NCI-H1417 (cell line): ENCODE measurements around the gene SFRP2.

Source experiments
- DNase-seq, 3 experiments: peaks; one replicate each; lab custom pipeline; 2025; lab: John Stamatoyannopoulos, UW

Gene SFRP2, protein sequence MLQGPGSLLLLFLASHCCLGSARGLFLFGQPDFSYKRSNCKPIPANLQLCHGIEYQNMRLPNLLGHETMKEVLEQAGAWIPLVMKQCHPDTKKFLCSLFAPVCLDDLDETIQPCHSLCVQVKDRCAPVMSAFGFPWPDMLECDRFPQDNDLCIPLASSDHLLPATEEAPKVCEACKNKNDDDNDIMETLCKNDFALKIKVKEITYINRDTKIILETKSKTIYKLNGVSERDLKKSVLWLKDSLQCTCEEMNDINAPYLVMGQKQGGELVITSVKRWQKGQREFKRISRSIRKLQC

DNA sequence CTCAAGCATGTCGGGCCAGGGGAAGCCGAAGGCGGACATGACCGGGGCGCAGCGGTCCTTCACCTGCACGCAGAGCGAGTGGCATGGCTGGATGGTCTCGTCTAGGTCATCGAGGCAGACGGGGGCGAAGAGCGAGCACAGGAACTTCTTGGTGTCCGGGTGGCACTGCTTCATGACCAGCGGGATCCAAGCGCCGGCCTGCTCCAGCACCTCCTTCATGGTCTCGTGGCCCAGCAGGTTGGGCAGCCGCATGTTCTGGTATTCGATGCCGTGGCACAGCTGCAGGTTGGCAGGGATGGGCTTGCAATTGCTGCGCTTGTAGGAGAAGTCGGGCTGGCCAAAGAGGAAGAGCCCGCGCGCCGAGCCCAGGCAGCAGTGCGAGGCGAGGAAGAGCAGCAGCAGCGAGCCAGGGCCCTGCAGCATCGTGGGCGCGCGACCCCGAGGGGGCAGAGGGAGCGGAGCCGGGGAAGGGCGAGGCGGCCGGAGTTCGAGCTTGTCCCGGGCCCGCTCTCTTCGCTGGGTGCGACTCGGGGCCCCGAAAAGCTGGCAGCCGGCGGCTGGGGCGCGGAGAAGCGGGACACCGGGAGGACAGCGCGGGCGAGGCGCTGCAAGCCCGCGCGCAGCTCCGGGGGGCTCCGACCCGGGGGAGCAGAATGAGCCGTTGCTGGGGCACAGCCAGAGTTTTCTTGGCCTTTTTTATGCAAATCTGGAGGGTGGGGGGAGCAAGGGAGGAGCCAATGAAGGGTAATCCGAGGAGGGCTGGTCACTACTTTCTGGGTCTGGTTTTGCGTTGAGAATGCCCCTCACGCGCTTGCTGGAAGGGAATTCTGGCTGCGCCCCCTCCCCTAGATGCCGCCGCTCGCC is at the start of gene SFRP2:
Gene SFRP2, minus strand, starts transcription at position 671 of the 864 bp plus-strand sequence. Its CDS starts 248 bp downstream, at position 423.
- DNase-seq: peak in 2 of 3 experiments; percentile 29 to 33

DNA sequence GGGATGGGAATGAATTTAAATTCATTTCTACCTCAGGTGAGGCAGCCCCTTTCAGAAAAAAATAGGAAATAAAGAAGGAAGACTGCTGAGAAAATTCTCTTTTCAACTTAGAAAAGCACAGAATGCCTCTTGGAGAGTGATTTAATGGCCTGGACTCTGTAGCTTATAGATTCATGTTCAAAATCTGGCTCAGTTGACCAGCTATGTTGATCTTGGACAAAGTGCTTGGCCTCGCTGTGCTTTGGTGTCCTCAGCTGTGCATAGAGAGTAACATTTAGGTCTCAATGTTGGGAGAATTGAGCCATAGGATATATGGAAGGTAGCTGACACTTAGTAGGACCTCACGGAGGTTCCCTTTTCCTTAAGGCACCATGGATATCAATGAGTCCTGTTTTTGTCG is 49.7 kb upstream of the SFRP2 start:
- no peak for DNase-seq

DNA sequence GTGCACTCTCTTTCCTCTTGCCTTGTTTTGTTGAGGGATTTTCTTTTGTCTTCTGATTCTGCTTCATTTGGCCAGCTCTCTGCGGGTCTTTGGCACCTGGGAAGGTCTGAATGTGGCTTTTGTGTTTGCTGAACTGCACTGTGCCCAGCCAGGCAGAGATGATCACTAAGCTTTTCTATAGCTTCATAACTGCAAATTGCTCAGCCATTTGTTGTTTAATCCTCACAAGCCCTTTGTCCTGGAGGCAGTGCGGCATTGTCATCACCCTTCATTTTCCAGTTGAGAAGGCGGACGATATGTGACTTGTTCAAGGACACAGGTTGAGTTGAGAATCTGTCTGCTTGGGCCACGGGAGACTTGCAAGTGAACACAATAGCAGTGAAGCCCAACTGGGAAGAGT is 46.0 kb upstream of the SFRP2 start:
- DNase-seq: peak in 2 of 3 experiments; percentile 11 to 54

DNA sequence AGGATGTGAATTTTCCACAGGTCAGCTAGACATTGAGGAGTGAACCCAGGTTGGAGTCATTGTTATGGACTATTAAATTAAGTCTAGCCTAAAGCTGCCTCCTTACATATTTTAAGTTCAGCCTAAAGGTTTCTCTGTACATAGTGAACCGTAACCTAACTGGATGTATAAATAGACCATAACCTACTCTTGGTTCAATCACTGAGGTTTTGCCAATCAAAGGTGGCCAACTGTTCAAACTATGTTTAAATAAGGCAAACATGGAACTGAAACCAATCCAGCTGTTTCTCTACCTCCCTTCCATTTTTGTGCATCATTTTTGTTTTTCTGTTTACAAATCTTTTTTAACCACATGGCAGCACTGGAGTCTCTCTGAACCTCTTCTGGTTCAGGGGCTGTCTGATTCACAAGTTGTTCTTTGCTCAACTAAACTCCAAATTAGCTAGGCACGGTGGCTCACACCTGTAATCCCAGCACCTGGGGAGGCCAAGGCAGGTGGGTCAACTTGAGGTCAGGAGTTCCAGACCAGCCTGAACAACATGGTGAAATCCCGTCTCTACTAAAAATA is 43.9 kb upstream of the SFRP2 start:
- no peak for DNase-seq

DNA sequence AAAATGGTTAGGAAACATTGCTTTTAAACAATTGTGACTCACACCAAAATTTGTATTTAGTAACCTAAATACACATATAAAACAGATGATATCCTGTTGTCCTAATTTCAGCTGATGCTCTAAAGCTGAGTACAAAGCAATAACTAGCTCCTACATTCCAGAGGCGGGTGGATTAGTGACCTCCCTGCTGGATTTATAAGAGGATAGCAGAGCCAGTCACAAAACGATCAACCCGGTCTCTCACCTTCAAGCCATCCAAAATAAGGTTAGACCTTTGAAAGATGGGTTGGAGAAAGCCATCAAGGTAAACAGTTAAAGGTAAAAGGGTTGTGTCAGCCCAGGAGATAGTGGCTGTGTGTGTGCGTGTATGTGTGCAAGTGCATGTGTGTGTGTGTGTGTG is 43.2 kb upstream of the SFRP2 start:
- DNase-seq: no peak

DNA sequence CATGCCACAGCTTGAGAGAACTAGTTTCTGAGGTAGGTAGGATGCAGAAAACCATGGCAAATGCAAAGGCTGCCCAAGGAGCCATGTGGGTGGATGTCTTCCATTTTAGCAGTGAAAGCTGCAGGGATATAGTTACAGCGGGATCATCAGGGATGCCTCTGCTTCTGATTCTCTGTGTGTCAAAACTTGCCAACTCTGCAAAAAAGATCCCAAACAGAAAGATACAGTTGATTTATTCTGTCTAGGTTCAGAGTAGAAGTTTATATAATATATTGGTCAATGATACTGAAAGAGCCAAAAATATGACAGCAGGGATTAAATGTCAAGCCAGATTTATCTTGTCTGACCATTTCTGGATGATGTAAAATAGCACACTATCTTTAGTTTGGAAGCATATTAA is 42.4 kb upstream of the SFRP2 start:
- no peak for DNase-seq

DNA sequence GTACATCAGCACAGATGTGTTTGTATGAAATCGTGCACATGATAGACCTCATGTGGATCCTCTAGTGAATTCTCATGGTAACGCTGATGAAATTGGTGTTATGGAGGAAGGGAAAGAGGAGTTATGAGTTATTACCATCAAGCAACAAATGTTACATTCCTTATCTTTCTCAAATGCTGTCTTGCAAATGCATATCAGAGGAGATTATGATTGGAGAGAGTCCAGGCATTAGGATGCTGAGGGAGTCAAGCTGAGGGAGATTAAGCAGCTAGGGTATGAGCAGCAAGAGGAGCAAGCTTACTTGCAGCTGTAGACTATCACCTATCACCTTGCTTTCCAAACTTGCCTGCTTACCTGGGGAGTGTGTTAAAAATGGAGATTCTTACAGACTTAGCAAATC is 36.8 kb upstream of the SFRP2 start:
- no peak for DNase-seq

DNA sequence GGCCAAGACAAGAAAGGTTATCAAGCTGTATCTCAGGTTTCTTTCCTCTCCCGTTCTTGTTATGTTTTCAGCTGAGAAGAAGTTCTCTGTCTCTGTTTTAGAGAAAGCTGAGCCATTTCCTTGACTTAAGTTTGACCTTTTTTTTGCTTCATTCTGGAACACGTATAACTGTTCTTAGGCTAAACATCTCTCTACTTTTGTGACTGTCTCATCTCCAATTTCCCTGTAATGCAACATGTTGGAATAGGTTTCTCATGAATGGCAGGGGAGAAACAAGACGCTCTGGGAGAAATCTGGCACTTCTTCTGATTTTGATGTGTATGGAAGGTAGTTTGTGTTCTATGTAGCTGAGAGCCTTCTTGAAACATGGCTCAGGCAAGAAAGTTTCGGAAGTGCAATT is 36.2 kb upstream of the SFRP2 start:
- DNase-seq: no peak

DNA sequence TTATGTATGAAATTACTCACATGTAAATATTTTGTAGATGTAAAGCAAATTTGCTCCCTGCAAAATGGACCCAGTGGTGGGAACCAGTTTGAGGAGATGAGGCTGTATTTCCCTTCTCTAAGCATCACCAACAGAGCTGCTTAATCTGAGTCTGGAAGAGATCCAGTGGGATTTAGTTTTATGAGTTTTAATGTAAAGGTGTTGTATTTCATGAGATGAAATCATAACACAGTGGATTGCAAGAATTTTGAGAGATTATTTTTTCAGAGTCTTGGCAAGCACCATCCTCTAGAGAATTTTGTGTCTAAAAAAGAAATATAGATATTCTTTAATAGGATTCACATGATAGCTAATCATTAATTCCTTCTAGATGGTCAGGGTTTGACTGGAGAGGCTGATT is 35.6 kb upstream of the SFRP2 start:
- DNase-seq: no peak

DNA sequence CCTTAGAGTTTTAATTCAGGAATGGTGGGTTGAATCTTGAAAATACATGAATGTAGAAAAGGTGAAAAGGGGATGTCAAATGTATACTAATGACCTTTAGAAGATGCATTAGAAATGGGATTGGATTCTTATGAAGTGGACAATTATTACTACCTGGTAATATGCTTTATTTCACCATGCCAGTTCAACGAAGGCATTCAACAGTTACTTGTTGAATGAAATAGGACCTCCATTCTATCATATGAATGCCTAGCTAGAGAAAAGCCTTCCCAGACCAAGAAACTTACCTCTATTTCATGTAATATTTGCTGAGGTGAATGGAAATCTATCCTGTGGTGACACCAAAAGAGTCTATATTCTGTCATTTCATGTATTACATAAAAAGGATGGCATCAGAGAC is 34.6 kb upstream of the SFRP2 start:
- DNase-seq: no peak

DNA sequence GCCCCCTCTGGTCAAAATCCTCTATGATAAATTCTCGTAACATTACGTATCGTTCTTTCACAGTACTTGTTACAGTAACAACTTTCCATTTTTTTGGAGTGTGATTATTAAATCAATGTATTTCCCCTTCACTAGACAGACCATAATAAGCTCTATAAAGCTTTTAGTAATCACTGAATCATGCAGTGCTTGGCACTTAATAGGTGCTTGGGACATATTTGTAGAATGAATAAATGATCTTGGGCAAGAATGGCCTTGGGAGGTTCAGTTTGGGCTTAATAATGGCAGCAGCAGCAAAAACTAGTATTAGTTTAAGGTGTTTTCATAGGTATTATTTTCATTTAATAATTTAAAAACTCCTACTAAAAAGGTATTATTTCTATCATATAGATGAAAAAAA is 33.4 kb upstream of the SFRP2 start:
- no peak for DNase-seq

DNA sequence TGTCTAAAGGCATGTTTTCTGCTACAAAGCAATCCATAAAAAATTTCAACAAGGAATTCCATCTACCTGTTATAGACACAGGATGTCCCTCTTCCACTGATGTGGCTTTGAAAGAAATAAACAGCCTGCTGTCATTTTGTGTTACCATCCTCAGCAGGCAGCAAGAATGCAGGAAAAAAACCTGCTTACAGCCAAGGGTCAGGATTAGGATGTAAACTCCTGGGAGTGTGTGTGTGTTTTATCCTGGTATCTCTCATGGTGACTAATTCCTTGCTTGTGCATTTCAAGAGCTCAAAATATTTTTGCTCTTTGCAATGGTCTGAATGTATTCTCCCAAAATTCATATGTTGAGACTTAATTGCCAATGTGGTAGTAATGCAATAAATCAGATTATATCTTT is 28.6 kb upstream of the SFRP2 start:
- DNase-seq: no peak

DNA sequence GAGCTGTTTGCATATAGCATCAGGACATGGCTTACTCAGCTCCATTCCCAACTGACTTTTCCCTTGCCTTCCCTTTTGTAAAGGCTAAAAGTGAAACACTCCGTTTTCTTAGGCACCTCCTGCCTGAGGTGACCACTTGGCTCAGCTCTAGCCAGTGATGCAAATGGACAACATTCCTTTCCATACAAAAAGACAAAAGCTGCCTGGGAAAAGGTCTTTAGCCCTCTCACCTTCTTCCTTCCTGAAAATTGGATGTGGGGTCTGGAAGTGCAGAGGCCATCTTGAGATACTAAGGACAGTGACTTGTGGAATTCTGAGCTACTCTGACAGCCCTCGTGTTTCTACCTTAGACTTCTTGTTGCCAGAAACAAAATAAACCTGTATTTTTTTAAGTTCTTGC is 27.7 kb upstream of the SFRP2 start:
- no peak for DNase-seq

DNA sequence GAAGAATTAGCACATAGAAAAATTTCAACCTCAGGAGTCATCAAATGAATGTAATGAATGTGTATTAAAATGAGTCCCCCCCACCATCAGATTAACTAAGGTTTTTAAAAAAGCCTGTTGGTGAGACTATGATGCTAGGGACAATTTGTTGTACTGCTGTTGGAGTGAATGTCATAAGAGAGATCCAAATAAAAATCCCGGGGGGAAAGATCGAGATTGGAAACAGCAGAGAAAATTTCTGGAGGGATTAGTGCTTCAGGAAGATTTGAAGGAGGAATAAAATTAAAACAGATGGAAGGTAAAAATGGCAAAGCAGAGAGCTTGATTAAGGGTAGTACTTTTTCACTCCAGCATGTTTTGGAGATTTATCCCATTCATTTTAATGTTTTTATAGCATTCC is 25.9 kb upstream of the SFRP2 start:
- no peak for DNase-seq

DNA sequence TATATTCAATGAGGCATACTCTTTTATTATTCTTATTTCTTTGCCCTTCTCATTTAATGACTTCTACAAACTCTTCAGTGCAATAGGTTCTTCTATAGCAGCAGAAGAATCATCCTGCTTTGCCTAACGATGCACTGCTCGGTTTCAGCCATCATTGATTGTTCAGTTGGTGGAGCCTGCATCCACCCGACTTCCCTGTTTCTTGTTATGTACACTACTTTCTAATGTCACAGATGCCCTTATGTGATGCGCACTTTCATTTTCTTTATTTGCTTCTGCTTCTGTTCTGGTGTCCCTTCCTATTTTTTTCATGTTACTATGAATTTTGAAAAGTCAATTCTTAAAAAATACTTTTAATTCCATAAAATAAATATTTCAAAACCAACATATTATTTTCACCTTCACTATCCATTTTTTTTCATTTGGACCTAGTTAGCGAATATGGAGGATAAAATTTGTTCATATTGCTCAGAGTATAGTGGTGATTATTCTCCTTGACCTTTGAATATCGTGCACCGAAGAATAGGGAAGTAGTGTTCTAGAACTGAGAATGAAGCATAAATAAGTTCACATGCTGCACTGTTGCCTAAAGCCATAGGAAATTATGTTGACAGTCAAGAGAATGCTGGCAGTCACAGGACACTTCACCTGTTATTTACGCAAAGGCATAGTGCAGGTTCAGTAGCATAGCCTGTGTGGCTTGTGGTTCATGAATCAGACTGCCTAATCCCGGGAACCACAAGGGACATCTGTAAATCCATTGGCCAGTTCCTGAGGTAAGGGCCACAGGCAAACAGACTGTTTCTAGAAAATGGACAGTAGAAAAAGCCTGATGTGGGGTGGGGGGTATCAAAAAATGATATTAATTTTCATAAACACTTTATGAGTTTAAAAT is 21.3 kb upstream of the SFRP2 start:
- peak in 1 of 3 experiments; percentile 7 for DNase-seq

DNA sequence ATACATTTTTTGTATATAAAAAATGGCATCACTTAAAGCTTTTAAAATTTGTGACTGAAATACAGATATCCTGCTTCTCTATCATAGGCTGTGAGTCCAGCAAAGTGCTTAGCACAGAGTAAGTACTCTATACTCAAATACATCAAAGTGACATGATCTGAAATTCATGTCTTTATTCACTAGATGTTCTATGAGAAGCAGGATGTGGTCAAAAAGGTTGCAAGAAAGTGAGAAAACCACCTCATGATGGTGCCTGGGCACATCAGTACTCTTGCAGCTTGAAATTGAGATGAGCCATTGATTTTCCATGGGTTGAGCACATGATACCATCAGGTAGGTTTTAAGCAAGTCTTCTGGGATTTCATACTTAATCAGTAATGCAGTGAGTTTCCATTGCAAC is 20.4 kb upstream of the SFRP2 start:
- no peak for DNase-seq

DNA sequence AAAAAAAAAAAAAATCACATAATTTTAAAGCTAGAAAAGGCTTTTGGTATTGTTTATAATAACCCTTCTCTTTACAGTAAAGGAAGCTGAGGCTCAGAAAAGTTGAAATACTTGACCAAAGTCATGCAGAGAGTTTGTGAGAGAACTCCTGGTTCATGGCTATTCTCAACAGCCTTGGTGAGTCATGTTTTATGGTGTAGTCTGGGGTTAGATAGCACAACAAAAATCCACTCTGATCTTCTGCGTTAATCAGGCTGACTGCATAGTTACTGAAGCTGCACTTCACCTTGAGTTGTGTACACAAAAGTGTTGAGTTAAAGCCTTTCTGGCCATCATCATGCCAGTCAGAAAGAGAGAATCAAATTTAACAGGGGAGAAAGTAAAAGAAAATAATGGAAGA is 19.3 kb upstream of the SFRP2 start:
- DNase-seq: no peak

DNA sequence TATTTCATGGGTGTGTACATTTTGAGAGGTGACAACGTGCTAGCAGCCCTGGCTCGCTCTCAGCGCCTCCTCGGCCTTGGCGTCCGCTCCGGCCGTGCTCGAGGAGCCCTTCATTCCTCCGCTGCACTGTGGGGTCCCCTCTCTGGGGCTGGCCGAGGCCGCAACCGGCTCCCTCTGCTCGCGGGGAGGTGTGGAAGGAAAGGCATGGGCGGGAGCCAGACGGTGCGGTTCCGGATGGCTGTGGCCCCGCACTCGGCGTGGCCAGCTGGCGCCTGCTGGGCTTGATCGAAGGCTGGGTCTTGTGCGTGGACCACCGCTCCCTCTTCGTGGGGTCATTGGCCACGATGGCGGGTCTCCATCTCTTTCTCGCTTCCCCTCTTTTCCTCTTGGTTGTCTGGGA is 17.2 kb upstream of the SFRP2 start:
- DNase-seq: no peak

DNA sequence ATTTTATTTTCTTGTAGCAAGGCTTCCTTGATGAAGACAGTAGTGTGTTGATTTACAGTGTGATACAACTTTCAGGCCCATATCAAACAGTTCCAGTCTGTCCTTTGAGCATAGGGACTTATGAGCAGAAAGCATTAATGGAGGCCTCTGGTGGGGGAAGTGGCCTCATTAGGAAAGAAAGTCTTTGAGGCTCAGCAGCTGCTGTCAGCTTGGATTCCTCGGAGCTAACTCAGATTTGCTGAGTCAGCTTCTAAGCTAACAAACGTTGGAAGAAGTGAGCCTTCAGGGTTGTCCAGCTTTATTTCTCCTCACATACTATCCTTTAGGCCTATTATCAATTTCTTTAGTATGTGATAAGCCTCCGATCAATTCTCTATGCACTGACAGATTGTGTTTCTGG is 15.8 kb upstream of the SFRP2 start:
- no peak for DNase-seq

DNA sequence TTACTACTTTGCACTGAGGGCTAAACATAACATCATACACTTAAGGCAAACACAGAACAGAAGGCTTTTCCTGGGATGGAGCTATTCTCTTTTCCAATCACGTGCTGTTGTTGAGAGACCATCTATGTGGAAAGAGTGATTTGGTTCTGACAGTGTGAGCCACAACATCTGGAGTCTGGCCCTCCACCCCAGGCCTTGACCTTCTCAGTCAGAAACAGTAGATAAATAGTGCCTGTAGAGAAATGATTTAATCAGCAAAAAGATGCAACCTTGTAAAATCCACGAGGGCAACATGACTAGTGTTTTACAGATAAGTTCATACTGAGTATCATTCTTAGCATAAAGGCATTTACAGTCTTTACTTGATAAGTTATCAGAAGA is 10.8 kb upstream of the SFRP2 start:
- DNase-seq: no peak

DNA sequence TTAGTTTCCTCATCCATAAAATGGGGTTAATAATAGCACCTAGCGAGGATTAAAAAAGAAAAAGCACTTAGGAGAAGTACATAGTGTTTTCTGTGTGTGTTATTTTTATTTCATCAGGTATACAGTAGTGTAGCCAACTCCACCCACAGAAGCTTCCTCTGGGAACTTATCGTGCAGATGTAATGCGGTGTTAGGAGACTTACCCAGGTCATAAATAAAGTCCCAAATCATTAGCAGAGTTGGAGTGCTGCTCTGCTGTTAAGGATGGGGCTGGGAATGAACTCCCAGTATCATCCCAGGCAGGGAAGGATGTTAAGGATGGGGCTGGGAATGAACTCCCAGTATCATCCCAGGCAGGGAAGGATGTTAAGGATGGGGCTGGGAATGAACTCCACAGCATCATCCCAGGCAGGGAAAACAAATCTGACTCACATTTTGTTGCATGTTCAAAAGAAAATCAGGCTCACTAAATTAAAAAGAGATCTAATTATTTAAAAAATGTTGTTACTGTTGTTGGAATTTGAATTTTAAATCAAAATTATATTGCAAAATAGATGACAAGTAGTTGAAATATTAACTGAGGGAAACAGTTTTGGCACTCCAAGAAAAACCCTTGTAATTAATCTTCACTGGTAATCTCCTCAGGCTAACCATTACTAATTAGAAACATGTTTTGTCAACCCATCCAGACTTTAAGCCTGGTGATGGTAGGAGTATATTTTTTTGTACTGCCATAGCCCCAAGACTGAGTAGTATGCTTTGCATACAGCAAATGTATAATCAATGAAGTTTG is 10.2 kb upstream of the SFRP2 start:
- no peak for DNase-seq
